ENCODE data around the gene PCGF1.

- TF ChIP-seq POLR2AphosphoS5 (IDR thresholded peaks at IDR 0.05; ENCODE audit: low read depth) (no peak), CTCF (IDR thresholded peaks at IDR 0.05; ENCODE audit: insufficient read depth, low read length) (no peak)
These were observed 44.0 kb upstream of the PCGF1 start for GRCh38 chr2:74551530-74551929.

All from HL-60 (cell line).